ENCODE measurements around the gene PPCDC.

PPCDC gene

GRCh38 chr15:75023181-75023871, at the start of gene PPCDC:
Gene PPCDC, plus strand, starts transcription at chr15:75023590. Its CDS starts 4,729 bp downstream, at chr15:75028319.
- DNase-seq, result peak; percentile 91 to 93

- DNase-seq, result no peak
These were observed 47.2 kb upstream of the PPCDC start for GRCh38 chr15:74976159-74976558.

- DNase-seq, result no peak
These were observed 45.8 kb upstream of the PPCDC start for GRCh38 chr15:74977599-74977998.

- DNase-seq, result no peak
These were observed 45.3 kb upstream of the PPCDC start for GRCh38 chr15:74978077-74978476.

GRCh38 chr15:74978503-74978902, 44.9 kb upstream of the PPCDC start:
- peak; percentile 35 to 42 for DNase-seq

GRCh38 chr15:74982183-74982582, 41.2 kb upstream of the PPCDC start:
- DNase-seq, result no peak

GRCh38 chr15:74983725-74984231, 39.6 kb upstream of the PPCDC start:
- DNase-seq, result peak; percentile 27 to 37

- DNase-seq, result peak in 1 of 2 donors; percentile 14
These were observed 35.2 kb upstream of the PPCDC start for GRCh38 chr15:74988007-74988800.

GRCh38 chr15:74989527-74989926, 33.9 kb upstream of the PPCDC start:
- no peak for DNase-seq

- DNase-seq, result no peak
These were observed 30.8 kb upstream of the PPCDC start for GRCh38 chr15:74992619-74993018.

- DNase-seq, result no peak
These were observed 29.2 kb upstream of the PPCDC start for GRCh38 chr15:74994236-74994635.

GRCh38 chr15:74994685-74995084, 28.7 kb upstream of the PPCDC start:
- DNase-seq, result no peak

- DNase-seq, result peak; percentile 87 to 93
These were observed 28.1 kb upstream of the PPCDC start, which contains the start of gene SCAMP5 for GRCh38 chr15:74995182-74995778. Gene SCAMP5, plus strand, starts transcription at chr15:74995563. Its CDS starts 16,277 bp downstream, at chr15:75011840.

- DNase-seq, result no peak
These were observed 27.3 kb upstream of the PPCDC start for GRCh38 chr15:74995779-74996765.

GRCh38 chr15:74997141-74997540, 26.2 kb upstream of the PPCDC start:
- DNase-seq, result no peak

- no peak for DNase-seq
These were observed 25.8 kb upstream of the PPCDC start for GRCh38 chr15:74997543-74997942.

- no peak for DNase-seq
These were observed 22.1 kb upstream of the PPCDC start for GRCh38 chr15:75001310-75001709.

GRCh38 chr15:75002398-75002797, 21.0 kb upstream of the PPCDC start:
- no peak for DNase-seq

- no peak for DNase-seq
These were observed 16.2 kb upstream of the PPCDC start for GRCh38 chr15:75007216-75007615.

- no peak for DNase-seq
These were observed 15.2 kb upstream of the PPCDC start for GRCh38 chr15:75008221-75008625.

GRCh38 chr15:75008629-75009326, 14.6 kb upstream of the PPCDC start:
- DNase-seq, result no peak

GRCh38 chr15:75016431-75016830, 7.0 kb upstream of the PPCDC start:
- DNase-seq, result no peak

Data from activated CD4-positive, alpha-beta T cell treated with anti-CD3 and anti-CD28 coated beads for 4 hours (primary cell).